Caco-2 (cell line): Measurements from ENCODE around the gene KLF13. TPM values are rescaled to one million over a fixed set of nuclear protein-coding genes. Genes with fewer than 3 reads are reported as not detected.

Source experiments
- BruUV-seq: library from RNA; stranded (reverse); fragments of 400-500 nt; replicated peaks from 2 replicates; lab custom pipeline; 2021; lab: Mats Ljungman, UMichigan
- CTCF ChIA-PET: fragments of 300-600 bp; sonication (Branson Sonifier 250); formaldehyde crosslinking; loops from one replicate; lab custom pipeline; 2022; ENCODE audit warnings: antibody characterized with exemption; lab: Charles Lee
- POLR2A ChIA-PET: fragments of 300-600 bp; sonication (Branson Sonifier 250); formaldehyde crosslinking; loops from one replicate; lab custom pipeline; 2022; ENCODE audit warnings: antibody characterized with exemption; lab: Charles Lee
- DNase-seq, 2 experiments: peaks; one replicate each; pipeline versions ENCODE4 v3.0.0 to v3.0.0-alpha.2; 2020 to 2022
- H3K27me3 ChIP-seq: replicated peaks from 2 replicates; pipeline ENCODE4 v1.6.0; 2011; ENCODE audit warnings: low read length; ENCODE audit not compliant: control insufficient read depth, insufficient read depth
- H3K36me3 ChIP-seq: 2 replicates; pipeline ENCODE4 v1.5.1; 2011; ENCODE audit warnings: low read length; ENCODE audit not compliant: control insufficient read depth, insufficient read depth
- H3K4me1 ChIP-seq: fragments of 250-450 bp; sonication (Bioruptor Pico); 2 replicates; pipeline ENCODE4 v1.5.1; 2020; ENCODE audit warnings: mild to moderate bottlenecking
- H3K4me3 ChIP-seq: 2 replicates; pipeline ENCODE4 v1.5.1; 2011; ENCODE audit warnings: low read depth, mild to moderate bottlenecking, control low read depth, low read length
- H3K9me3 ChIP-seq: fragments of 250-450 bp; sonication (Bioruptor Pico); 2 replicates; pipeline ENCODE4 v1.5.1; 2020; ENCODE audit warnings: mild to moderate bottlenecking, moderate library complexity
- H3K27ac Mint-ChIP-seq: one replicate; pipeline ENCODE4 v1.8.0; 2022; ENCODE audit warnings: mixed read lengths; ENCODE audit not compliant: unreplicated experiment
- H3K27me3 Mint-ChIP-seq: one replicate; pipeline ENCODE4 v1.8.0; 2022; ENCODE audit warnings: mixed read lengths; ENCODE audit not compliant: insufficient read depth, unreplicated experiment
- H3K36me3 Mint-ChIP-seq: one replicate; pipeline ENCODE4 v1.8.0; 2022; ENCODE audit warnings: mild to moderate bottlenecking, mixed read lengths; ENCODE audit not compliant: insufficient read depth, unreplicated experiment
- H3K4me1 Mint-ChIP-seq: one replicate; pipeline ENCODE4 v1.8.0; 2022; ENCODE audit warnings: low read depth, mixed read lengths; ENCODE audit not compliant: unreplicated experiment
- H3K4me3 Mint-ChIP-seq: one replicate; pipeline ENCODE4 v1.8.0; 2022; ENCODE audit warnings: mild to moderate bottlenecking, moderate library complexity, mixed read lengths; ENCODE audit not compliant: unreplicated experiment
- H3K9me3 Mint-ChIP-seq: one replicate; pipeline ENCODE4 v1.8.0; 2022; ENCODE audit warnings: mixed read lengths; ENCODE audit not compliant: unreplicated experiment
- CTCF ChIP-seq, 2 experiments: fragments of 200-600 bp in 1 of 2; IDR thresholded peaks; 1 replicate in 1 of 2; 2 replicates in 1 of 2; pipeline versions ENCODE4 v1.5.1 to v1.8.0; 2011 to 2022; ENCODE audit warnings: antibody characterized with exemption in 1 of 2, control low read depth in 1 of 2, inconsistent platforms in 1 of 2, low read depth in 1 of 2, low read length in 1 of 2, mild to moderate bottlenecking in 1 of 2, moderate library complexity in 1 of 2; ENCODE audit not compliant: insufficient read depth in 1 of 2, severe bottlenecking in 1 of 2, unreplicated experiment in 1 of 2
- intact Hi-C: fragments of 100-400 bp; cut with micrococcal nuclease; formaldehyde crosslinking; loops from one replicate; pipeline ENCODE4 v1.10.0; 2022; ENCODE audit not compliant: unreplicated experiment
- total RNA-seq: library from RNA; stranded (reverse); gene quantifications from 2 replicates; pipeline ENCODE4 v1.2.3, GENCODE V29; 2022

Gene KLF13
- total RNA-seq, 1 experiment from 2014 or later, result 18.8 TPM

GRCh38 chr15:31296646-31297574 lies 29.7 kb upstream of the KLF13 start:
- H3K27me3 ChIP-seq, result no peaks in the 10 kb centered on the region
- Mint-ChIP-seq H3K27me3 (peaks cover under 1% of the 10 kb centered on the region), H3K27ac (peak overlapping the region; percentile 91), H3K4me3 (peak overlapping the region; percentile 67), H3K36me3 (no peaks in the 10 kb centered on the region), H3K9me3 (no peaks in the 10 kb centered on the region), H3K4me1 (peaks cover 23% of the 10 kb centered on the region)
- peak in 1 of 2 experiments; percentile 38 for TF ChIP-seq CTCF (IDR thresholded peaks at IDR 0.05; ENCODE audit: insufficient read depth in 1 of 2, low read depth in 1 of 2, low read length in 1 of 2, severe bottlenecking in 1 of 2, unreplicated experiment in 1 of 2)
- H3K4me3 ChIP-seq, result no peak overlapping the region
- intact Hi-C loops, result loop anchor here (1.0 kb wide), 1 partner anchor 29 kb away; the partner anchor contains the start of gene KLF13
- no peaks in the 10 kb centered on the region for H3K36me3 ChIP-seq
- H3K4me1 ChIP-seq, result peaks cover 31% of the 10 kb centered on the region
- POLR2A ChIA-PET, result no interaction called here
- CTCF ChIA-PET, result interaction anchor here (0.5 to 1.6 kb wide), 2 partner anchors 30 to 138 kb away, joined by 3 read pairs; partner anchors contain the start of gene KLF13
- DNase-seq, result peak; percentile 92 to 95
- H3K9me3 ChIP-seq, result no peaks in the 10 kb centered on the region
- no TSS peak for BruUV-seq

DNA sequence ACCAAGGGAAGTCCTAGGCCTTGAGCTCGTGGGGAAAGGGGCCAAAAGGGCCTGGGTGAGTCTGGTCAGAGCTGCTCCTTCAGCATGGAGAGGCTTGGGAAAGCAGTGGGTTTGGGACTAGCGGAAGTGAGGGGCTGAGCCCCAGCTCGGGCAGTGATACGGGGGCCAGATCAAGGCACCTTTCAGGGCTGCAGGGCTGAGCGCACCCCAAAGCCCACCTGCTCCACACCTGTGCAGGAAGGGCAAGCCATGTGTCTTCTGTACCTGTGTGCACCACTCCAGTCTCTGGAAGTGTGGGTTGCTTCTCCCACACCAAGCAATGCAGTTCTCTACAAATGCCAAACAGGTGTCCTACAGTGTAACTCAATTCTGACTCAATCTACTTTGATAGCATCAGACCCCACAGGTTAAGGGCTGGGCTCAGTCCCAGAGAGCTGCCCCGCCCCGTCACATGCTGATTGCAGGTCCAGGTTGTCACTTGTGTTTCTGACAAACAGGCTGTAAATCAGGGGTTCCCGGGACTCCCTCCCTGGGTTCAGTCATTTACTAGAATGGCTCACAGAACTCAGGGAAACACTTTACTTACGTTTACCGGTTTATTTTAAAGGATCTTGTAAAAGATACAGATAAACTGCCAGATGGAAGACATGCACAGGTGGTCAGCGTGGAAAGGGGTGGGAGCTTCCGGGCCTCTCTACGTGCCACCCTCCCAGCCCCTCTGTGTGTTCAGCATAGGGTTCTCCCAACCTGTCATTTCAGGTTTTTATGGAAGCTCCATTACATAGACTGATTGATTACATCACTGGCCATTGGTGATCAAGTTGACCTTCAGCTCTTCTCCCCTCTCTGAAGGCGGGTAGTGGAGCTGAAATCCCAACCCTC lies 28.8 kb upstream of the KLF13 start:
- no peak for TF ChIP-seq CTCF (IDR thresholded peaks at IDR 0.05; ENCODE audit: insufficient read depth in 1 of 2, low read depth in 1 of 2, low read length in 1 of 2, severe bottlenecking in 1 of 2, unreplicated experiment in 1 of 2)
- no peak overlapping the region for H3K4me3 ChIP-seq

DNA sequence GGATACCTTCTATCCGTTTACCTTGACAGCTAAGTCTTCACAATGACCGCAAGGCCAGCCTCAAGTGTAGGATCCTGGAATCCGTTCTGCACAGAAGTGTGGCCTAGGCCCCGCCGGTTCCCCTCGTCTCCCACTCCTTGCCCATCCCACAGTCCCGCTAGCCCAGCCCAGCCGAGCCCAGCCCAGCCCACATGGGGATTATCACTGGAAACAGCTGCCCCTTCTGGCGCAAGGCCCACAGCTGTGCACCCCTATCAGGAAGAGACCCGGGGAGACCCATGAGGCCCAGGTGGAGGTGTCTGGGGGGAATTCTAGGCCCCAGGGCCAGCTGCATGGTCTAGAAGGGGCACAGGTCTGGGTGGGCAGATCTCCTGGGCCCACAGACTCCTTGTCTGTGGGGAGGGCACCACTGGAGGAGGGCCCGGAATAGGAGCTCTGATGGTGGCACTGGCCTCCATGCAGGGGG lies 27.9 kb upstream of the KLF13 start:
- BruUV-seq, result no TSS peak
- no peaks in the 10 kb centered on the region for H3K27me3 ChIP-seq
- peaks cover 34% of the 10 kb centered on the region for H3K4me1 ChIP-seq
- POLR2A ChIA-PET, result no interaction called here
- no peaks in the 10 kb centered on the region for H3K9me3 ChIP-seq
- no peaks in the 10 kb centered on the region for H3K36me3 ChIP-seq
- Mint-ChIP-seq H3K27me3 (no peaks in the 10 kb centered on the region), H3K36me3 (no peaks in the 10 kb centered on the region), H3K4me3 (no peak overlapping the region), H3K4me1 (peaks cover 23% of the 10 kb centered on the region), H3K9me3 (no peaks in the 10 kb centered on the region), H3K27ac (no peak overlapping the region)
- intact Hi-C loops, result no loop called here
- CTCF ChIA-PET, result interaction anchor here (0.6 kb wide), 1 partner anchor 142 kb away, joined by 10 read pairs; no protein-coding TSS in a partner anchor
- H3K4me3 ChIP-seq, result no peak overlapping the region
- DNase-seq, result no peak
- TF ChIP-seq CTCF (IDR thresholded peaks at IDR 0.05; ENCODE audit: insufficient read depth in 1 of 2, low read depth in 1 of 2, low read length in 1 of 2, severe bottlenecking in 1 of 2, unreplicated experiment in 1 of 2), result no peak

More for the DNA sequence above, 28.8 kb upstream of the KLF13 start:
- peak in 1 of 2 experiments; percentile 57 for DNase-seq
- Mint-ChIP-seq H3K9me3 (no peaks in the 10 kb centered on the region), H3K36me3 (no peaks in the 10 kb centered on the region), H3K27ac (peak overlapping the region; percentile 91), H3K4me1 (peaks cover 23% of the 10 kb centered on the region), H3K4me3 (no peak overlapping the region), H3K27me3 (no peaks in the 10 kb centered on the region)
- Histone ChIP-seq H3K27me3 (no peaks in the 10 kb centered on the region), H3K36me3 (no peaks in the 10 kb centered on the region), H3K9me3 (no peaks in the 10 kb centered on the region), H3K4me1 (peaks cover 31% of the 10 kb centered on the region)
- ChIA-PET CTCF (interaction anchor here (0.5 to 1.6 kb wide), 3 partner anchors 29 to 143 kb away, joined by 3 to 10 read pairs (median 3); partner anchors contain the start of gene KLF13), POLR2A (no interaction called here)
- no TSS peak for BruUV-seq
- intact Hi-C loops, result no loop called here
